Adrenal gland (tissue), 5 donors: ENCODE results near the gene SF3B2.

Experiments
- CTCF ChIP-seq, 6 experiments: fragments of 450-650 bp in 4 of 6; fragments of 200-600 bp in 2 of 6; sonication (generic) in 1 of 6; IDR thresholded peaks; 1 replicate in 5 of 6; 2 replicates in 1 of 6; pipeline versions ENCODE4 v1.5.1 to v1.8.0; 2016 to 2021; ENCODE audit warnings: antibody characterized with exemption in 6 of 6, mild to moderate bottlenecking in 2 of 6, moderate library complexity in 1 of 6
- POLR2A ChIP-seq, 2 donors: fragments of 450-650 bp; IDR thresholded peaks; one replicate each; pipeline ENCODE4 v1.6.1; 2017; ENCODE audit warnings: antibody characterized with exemption in 2 of 2, mild to moderate bottlenecking in 2 of 2, moderate library complexity in 1 of 2
- donor health status: DM: no; HTN: no; CAD: no.

DNA sequence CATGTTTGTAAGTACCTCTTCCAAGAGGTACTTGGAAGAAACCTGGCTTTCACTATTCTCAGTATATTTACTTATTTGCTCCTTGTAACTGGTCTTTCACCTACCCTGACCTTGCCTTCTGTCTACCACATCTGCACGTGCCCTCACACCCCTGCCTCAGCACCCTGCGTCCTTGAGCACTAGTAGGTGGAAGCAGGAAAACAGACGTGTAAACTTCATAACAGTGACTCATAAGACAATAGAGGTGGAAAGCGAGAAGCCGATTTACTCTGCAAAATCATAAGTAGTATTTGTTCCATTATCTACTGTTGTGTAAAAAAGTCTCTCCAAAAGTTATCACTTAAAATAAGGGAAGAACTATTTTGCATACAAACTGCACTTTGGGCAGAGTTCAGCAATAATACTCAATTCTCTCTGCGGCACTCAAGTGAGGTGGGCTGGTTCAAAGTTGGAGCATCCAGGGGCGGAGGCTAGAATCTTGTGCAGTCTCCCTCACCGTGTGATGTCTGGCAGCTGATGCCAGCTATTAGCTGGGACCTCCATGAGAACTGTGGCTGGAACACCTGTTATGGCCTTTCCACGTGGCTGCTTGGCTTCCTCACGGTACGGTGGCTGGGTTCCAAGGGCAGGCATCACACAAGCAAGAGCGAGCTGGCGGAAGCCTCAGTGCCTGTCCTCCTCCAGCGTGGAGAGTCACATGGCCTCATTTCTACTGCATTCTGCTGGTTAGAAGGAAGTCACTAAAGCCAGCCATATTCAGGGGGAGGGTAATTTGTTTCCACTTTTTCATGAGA is 48.3 kb downstream of the SF3B2 start:
- TF ChIP-seq CTCF (IDR thresholded peaks at IDR 0.05), result no peak
- TF ChIP-seq POLR2A (IDR thresholded peaks at IDR 0.05), result no peak
